ENCODE data around the gene FAU.
A peak's percentile ranks its signal among the peaks of the same experiment; 100 is the strongest.
"Not testable (repeated sequence)": the region's sequence is repeated elsewhere in the genome, so short reads cannot be mapped to it uniquely, and the experiment has no call there.

Gene FAU

GRCh38 chr11:65157336-65157735, 35.4 kb upstream of the FAU start:
- FAIRE-seq = no peak

DNA sequence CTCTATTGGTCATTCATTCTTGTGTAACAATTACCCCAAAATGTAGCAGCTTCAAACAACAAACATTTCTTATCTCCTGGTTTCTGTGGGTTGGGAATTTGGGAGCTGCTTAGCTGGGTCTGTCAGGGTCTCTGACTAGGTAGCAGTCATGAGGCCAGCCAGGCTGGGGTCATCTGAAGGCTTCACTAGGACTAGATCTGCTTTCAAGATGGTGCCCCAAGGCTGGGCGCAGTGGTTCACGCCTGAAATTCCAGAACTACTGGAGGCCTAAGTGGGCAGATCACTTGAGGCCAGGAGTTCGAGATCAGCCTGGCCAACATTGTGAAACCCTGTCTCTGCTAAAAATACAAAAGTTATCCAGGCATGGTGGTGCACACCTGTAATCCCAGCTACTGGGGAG, 35.0 kb upstream of the FAU start:
- TF ChIP-seq SPI1 (IDR thresholded peaks at IDR 0.05; ENCODE audit: low read depth, low read length) (no peak), POLR2A (IDR thresholded peaks at IDR 0.05; ENCODE audit: low read depth, low read length) (no peak), POU2F2 (IDR thresholded peaks at IDR 0.05; ENCODE audit: low read depth, low read length) (no peak), PAX5 (IDR thresholded peaks at IDR 0.05; ENCODE audit: insufficient read depth, low read length, severe bottlenecking) (no peak), POLR2AphosphoS5 (IDR thresholded peaks at IDR 0.05; ENCODE audit: low read depth, low read length) (no peak), TAF1 (IDR thresholded peaks at IDR 0.05; ENCODE audit: low read depth, low read length) (no peak)
- no peak for FAIRE-seq
- DNase-seq (ENCODE audit: insufficient read length, low spot score) = no peak

More at GRCh38 chr11:65157336-65157735, 35.4 kb upstream of the FAU start:
- TF ChIP-seq SPI1 (IDR thresholded peaks at IDR 0.05; ENCODE audit: low read depth, low read length) (no peak), POLR2AphosphoS5 (IDR thresholded peaks at IDR 0.05; ENCODE audit: low read depth, low read length) (no peak), TAF1 (IDR thresholded peaks at IDR 0.05; ENCODE audit: low read depth, low read length) (no peak), PAX5 (IDR thresholded peaks at IDR 0.05; ENCODE audit: insufficient read depth, low read length, severe bottlenecking) (no peak), POLR2A (IDR thresholded peaks at IDR 0.05; ENCODE audit: low read depth, low read length) (no peak), POU2F2 (IDR thresholded peaks at IDR 0.05; ENCODE audit: low read depth, low read length) (no peak)
- DNase-seq (ENCODE audit: insufficient read length, low spot score) = no peak

DNA sequence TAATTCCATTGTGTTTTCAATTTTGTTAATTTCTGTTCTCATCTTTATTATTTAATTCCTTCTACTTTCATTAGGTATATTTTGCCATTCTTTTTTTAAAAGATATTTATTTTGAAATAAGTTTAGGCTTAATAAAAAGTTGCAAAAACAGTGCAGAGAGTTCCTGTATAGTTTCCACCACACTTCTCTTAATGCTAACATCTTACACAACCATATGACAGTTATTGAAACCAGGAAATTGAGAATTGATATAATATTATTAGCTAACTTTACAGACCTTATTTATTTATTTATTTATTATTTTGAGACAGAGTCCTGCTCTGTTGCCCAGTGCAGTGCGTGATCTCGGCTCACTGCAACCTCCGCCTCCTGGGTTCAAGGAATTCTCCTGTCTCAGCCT, 34.3 kb upstream of the FAU start:
- DNase-seq (ENCODE audit: insufficient read length, low spot score) (no peak), FAIRE-seq (no peak)
- TF ChIP-seq TAF1 (IDR thresholded peaks at IDR 0.05; ENCODE audit: low read depth, low read length) (no peak), PAX5 (IDR thresholded peaks at IDR 0.05; ENCODE audit: insufficient read depth, low read length, severe bottlenecking) (no peak), POLR2AphosphoS5 (IDR thresholded peaks at IDR 0.05; ENCODE audit: low read depth, low read length) (no peak), SPI1 (IDR thresholded peaks at IDR 0.05; ENCODE audit: low read depth, low read length) (no peak), POU2F2 (IDR thresholded peaks at IDR 0.05; ENCODE audit: low read depth, low read length) (no peak), POLR2A (IDR thresholded peaks at IDR 0.05; ENCODE audit: low read depth, low read length) (no peak)

- DNase-seq (ENCODE audit: insufficient read length, low spot score) = no peak
- TF ChIP-seq SPI1 (IDR thresholded peaks at IDR 0.05; ENCODE audit: low read depth, low read length) (peak; percentile 39; the same call in 1 of the 2 replicates), PAX5 (IDR thresholded peaks at IDR 0.05; ENCODE audit: insufficient read depth, low read length, severe bottlenecking) (no peak), TAF1 (IDR thresholded peaks at IDR 0.05; ENCODE audit: low read depth, low read length) (no peak), POU2F2 (IDR thresholded peaks at IDR 0.05; ENCODE audit: low read depth, low read length) (no peak), POLR2A (IDR thresholded peaks at IDR 0.05; ENCODE audit: low read depth, low read length) (no peak), POLR2AphosphoS5 (IDR thresholded peaks at IDR 0.05; ENCODE audit: low read depth, low read length) (no peak)
- peak; percentile 41 for FAIRE-seq
Measured at GRCh38 chr11:65152122-65152521, 30.2 kb upstream of the FAU start.

DNA sequence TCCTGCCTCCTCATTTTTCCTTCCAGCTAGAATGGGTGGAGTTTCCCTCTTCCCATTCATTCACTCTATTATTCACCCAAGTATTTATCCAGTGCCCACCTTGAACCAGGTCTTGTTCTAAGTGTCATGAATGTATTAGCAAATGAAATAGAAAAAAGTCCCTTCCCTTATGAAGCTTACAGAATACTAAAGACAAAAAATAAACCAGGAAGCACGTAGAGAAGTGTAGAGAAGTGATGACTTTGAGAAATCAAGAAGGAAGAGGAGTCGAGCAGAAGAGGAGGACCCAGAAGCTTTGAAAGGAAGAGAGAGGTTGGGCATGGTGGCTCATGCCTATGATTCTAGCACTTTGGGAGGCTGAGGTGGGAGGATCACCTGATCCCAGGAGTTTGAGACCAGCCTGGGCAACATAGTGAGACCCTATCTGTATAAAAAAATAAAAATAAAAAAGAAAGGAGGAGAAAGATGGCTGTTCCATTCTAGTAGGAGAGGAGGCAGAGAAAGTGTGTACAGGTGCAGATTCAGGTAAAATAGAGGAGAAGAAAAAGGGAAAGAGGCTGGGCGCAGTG, 29.5 kb upstream of the FAU start:
- DNase-seq (ENCODE audit: insufficient read length, low spot score) (no peak), FAIRE-seq (no peak)
- TF ChIP-seq POU2F2 (IDR thresholded peaks at IDR 0.05; ENCODE audit: low read depth, low read length) (no peak), SPI1 (IDR thresholded peaks at IDR 0.05; ENCODE audit: low read depth, low read length) (no peak), POLR2AphosphoS5 (IDR thresholded peaks at IDR 0.05; ENCODE audit: low read depth, low read length) (no peak), TAF1 (IDR thresholded peaks at IDR 0.05; ENCODE audit: low read depth, low read length) (no peak), PAX5 (IDR thresholded peaks at IDR 0.05; ENCODE audit: insufficient read depth, low read length, severe bottlenecking) (no peak), POLR2A (IDR thresholded peaks at IDR 0.05; ENCODE audit: low read depth, low read length) (no peak)

DNA sequence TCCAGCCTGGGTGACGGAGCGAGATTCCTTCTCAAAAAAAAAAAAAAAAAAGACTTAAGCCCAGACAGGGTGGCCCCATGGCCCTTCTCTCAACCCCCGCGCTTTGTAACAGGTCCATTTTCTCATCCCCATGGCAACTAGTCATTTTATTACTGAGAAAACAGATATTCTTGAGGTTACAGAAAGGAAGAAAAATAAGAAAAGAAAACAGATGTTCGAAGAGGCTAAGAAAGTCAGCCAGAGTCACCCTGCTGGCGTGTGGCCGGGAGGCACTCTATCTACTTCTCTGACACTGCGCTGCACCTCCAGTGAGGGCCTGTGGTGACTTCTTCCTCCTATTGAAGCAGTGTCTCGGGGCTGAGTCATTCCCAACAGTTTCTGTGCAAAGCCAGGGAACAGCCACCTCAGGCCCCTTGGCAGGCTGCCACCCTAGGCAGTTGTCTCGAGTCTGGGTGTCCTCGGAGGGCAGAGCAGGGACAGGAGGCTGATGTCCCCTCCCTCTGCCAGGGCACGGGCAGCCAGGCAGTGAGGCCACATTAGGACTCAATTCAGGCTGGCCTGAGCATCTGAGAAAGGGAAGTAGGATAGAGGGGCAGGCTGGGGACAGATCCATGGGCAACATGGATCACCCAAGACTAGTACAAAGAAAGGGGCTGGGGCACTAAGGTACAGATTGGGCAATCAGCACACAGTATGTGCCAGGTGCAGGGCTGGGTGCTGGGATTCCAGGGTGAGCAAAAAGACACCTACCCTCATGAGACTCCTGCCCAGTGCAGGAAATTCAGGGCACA, 28.8 kb upstream of the FAU start:
- FAIRE-seq (peak; percentile 66), DNase-seq (ENCODE audit: insufficient read length, low spot score) (no peak)
- TF ChIP-seq TAF1 (IDR thresholded peaks at IDR 0.05; ENCODE audit: low read depth, low read length) (no peak), SPI1 (IDR thresholded peaks at IDR 0.05; ENCODE audit: low read depth, low read length) (peak; percentile 12; the same call in 1 of the 2 replicates)

GRCh38 chr11:65150131-65150508, 28.2 kb upstream of the FAU start:
- not testable (repeated sequence) for FAIRE-seq; DNase-seq (ENCODE audit: insufficient read length, low spot score)

- DNase-seq (ENCODE audit: insufficient read length, low spot score) (no peak), FAIRE-seq (no peak)
- no peak for TF ChIP-seq SPI1 (IDR thresholded peaks at IDR 0.05; ENCODE audit: low read depth, low read length)
- no peak for TF ChIP-seq TAF1 (IDR thresholded peaks at IDR 0.05; ENCODE audit: low read depth, low read length)
- no peak for TF ChIP-seq PAX5 (IDR thresholded peaks at IDR 0.05; ENCODE audit: insufficient read depth, low read length, severe bottlenecking)
- TF ChIP-seq POLR2A (IDR thresholded peaks at IDR 0.05; ENCODE audit: low read depth, low read length) = no peak
Measured at GRCh38 chr11:65148657-65149056, 26.7 kb upstream of the FAU start.

DNA sequence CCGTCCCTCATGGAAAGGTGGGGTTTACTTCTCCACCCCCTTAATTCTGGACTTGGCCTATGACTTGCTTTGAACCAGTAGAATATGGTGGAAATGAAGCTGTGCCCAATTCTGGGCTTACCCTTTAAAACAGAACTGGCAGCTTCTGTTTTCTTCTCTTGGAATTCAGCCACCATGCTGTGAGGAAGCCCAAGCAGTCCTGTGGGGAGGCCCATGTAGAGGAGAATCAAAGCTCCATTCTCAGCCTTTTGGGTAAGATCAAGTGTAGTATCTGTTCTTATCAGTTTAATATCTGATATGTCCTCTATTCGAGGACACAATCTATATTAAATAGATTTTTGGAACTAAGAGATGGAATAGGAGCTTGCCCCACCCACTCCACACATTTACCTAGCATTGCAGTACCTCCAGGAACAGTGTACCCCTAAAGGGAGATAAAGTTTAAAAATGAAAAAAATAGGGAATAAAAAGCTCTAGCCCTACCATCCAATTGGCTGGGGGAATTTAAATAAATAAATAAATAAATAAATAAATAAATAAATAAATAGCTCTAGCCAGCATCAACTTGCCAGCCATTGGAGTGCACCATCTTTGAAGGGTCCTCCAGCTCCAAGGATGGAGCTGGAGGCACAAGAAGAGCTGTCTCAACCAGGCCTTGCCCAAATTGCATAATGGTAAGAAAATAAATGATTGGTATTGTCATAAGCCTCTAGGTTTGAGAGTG, 25.6 kb upstream of the FAU start:
- FAIRE-seq (no peak), DNase-seq (ENCODE audit: insufficient read length, low spot score) (no peak)
- TF ChIP-seq SPI1 (IDR thresholded peaks at IDR 0.05; ENCODE audit: low read depth, low read length) = no peak
- no peak for TF ChIP-seq POU2F2 (IDR thresholded peaks at IDR 0.05; ENCODE audit: low read depth, low read length)
- TF ChIP-seq POLR2AphosphoS5 (IDR thresholded peaks at IDR 0.05; ENCODE audit: low read depth, low read length) = no peak
- no peak for TF ChIP-seq PAX5 (IDR thresholded peaks at IDR 0.05; ENCODE audit: insufficient read depth, low read length, severe bottlenecking)
- no peak for TF ChIP-seq TAF1 (IDR thresholded peaks at IDR 0.05; ENCODE audit: low read depth, low read length)
- no peak for TF ChIP-seq POLR2A (IDR thresholded peaks at IDR 0.05; ENCODE audit: low read depth, low read length)

Data from GM12891 (cell line).